CD4-positive, alpha-beta T cell (primary cell): ENCODE data around the gene ADAM22. TPM values are rescaled to one million over a fixed set of nuclear protein-coding genes. Genes with fewer than 3 reads are reported as not detected.
A peak's percentile ranks its signal among the peaks of the same experiment; 100 is the strongest.

Experiments
- ATAC-seq: fragments of 200-7000 bp; cut with Tn5 transposase; one replicate; pipeline ENCODE4 v1.10.0; 2022; ENCODE audit warnings: mild to moderate bottlenecking; ENCODE audit not compliant: poor library complexity
- CTCF ChIA-PET: fragments of 350-600 bp; sonication (Branson Sonifier 250); formaldehyde crosslinking; loops from one replicate; lab custom pipeline; 2021; ENCODE audit warnings: antibody characterized with exemption, inconsistent platforms; lab: Charles Lee
- POLR2A ChIA-PET: fragments of 350-600 bp; sonication (Branson Sonifier 250); formaldehyde crosslinking; loops from one replicate; lab custom pipeline; 2021; ENCODE audit warnings: antibody characterized with exemption, inconsistent platforms; lab: Charles Lee
- DNase-seq, 14 experiments: peaks; one replicate each; pipeline ENCODE4 v3.0.0-alpha.2; 2013 to 2020; ENCODE audit warnings: mixed read lengths in 2 of 14
- H3K27ac ChIP-seq, 2 donors: one replicate each; pipeline versions ENCODE4 v1.5.1 to v1.7.0; 2013; ENCODE audit warnings: low read length in 2 of 2, low read depth in 1 of 2, mild to moderate bottlenecking in 1 of 2
- H3K27me3 ChIP-seq, 2 experiments: 1 replicate in 1 of 2; 2 replicates in 1 of 2; pipeline versions ENCODE4 v1.6.1 to v1.7.0; 2013; ENCODE audit warnings: low read length in 2 of 2, control low read depth in 1 of 2, mild to moderate bottlenecking in 1 of 2, moderate library complexity in 1 of 2; ENCODE audit not compliant: insufficient read depth in 2 of 2, control insufficient read depth in 1 of 2
- H3K36me3 ChIP-seq: one replicate; pipeline ENCODE4 v1.6.1; 2013; ENCODE audit warnings: low read length, control low read depth; ENCODE audit not compliant: insufficient read depth
- H3K4me1 ChIP-seq: one replicate; pipeline ENCODE4 v1.6.1; 2013; ENCODE audit warnings: low read length, control low read depth; ENCODE audit not compliant: insufficient read depth
- H3K4me3 ChIP-seq: one replicate; pipeline ENCODE4 v1.5.1; 2013; ENCODE audit warnings: mild to moderate bottlenecking, low read length, moderate library complexity
- H3K9me3 ChIP-seq, 2 experiments: 1 replicate in 1 of 2; 2 replicates in 1 of 2; pipeline versions ENCODE4 v1.6.1 to v1.7.0; 2013; ENCODE audit warnings: low read length in 2 of 2, mild to moderate bottlenecking in 2 of 2, control low read depth in 1 of 2, moderate library complexity in 1 of 2; ENCODE audit not compliant: control insufficient read depth in 1 of 2, insufficient read depth in 1 of 2
- H3K27ac Mint-ChIP-seq: one replicate; pipeline ENCODE4 v1.8.0; 2020; ENCODE audit warnings: mixed read lengths
- H3K27me3 Mint-ChIP-seq: one replicate; pipeline ENCODE4 v1.8.0; 2021; ENCODE audit warnings: mixed read lengths
- H3K36me3 Mint-ChIP-seq: one replicate; pipeline ENCODE4 v1.8.0; 2021; ENCODE audit warnings: low read depth, mixed read lengths
- H3K4me1 Mint-ChIP-seq: one replicate; pipeline ENCODE4 v1.8.0; 2021; ENCODE audit warnings: low read depth, mixed read lengths
- H3K4me3 Mint-ChIP-seq: one replicate; pipeline ENCODE4 v1.8.0; 2020; ENCODE audit warnings: mild to moderate bottlenecking, mixed read lengths
- H3K9me3 Mint-ChIP-seq: one replicate; pipeline ENCODE4 v1.8.0; 2020; ENCODE audit warnings: mixed read lengths
- CTCF ChIP-seq: fragments of 200-600 bp; IDR thresholded peaks from one replicate; pipeline ENCODE4 v1.8.0; 2022; ENCODE audit warnings: antibody characterized with exemption, mild to moderate bottlenecking
- intact Hi-C, 2 experiments: fragments of 100-400 bp; cut with DNase I in 1 of 2; cut with micrococcal nuclease in 1 of 2; formaldehyde crosslinking; loops; one replicate each; pipeline versions ENCODE4 v1.15.1 to v1.9.0; 2023 to 2025; cut with DNase I, micrococcal nuclease
- total RNA-seq, 174 experiments: library from RNA in 2 of 174; stranded (reverse) in 2 of 174; gene quantifications; one replicate each; pipeline ENCODE4 v1.2.3 and lab custom pipeline; 2021 to 2026

Gene ADAM22
- total RNA-seq, 2 experiments from 2014 or later = 0.60 to 0.64 TPM

- Histone ChIP-seq H3K36me3 (peaks cover 65% of the 10 kb centered on the region), H3K4me3 (no peak overlapping the region), H3K9me3 (no peaks in the 10 kb centered on the region), H3K27ac (no peak overlapping the region), H3K27me3 (no peaks in the 10 kb centered on the region), H3K4me1 (peaks cover 17% of the 10 kb centered on the region)
- Mint-ChIP-seq H3K9me3 (no peaks in the 10 kb centered on the region), H3K27ac (no peak overlapping the region), H3K27me3 (no peaks in the 10 kb centered on the region), H3K4me3 (no peak overlapping the region), H3K36me3 (peaks cover 73% of the 10 kb centered on the region), H3K4me1 (peaks cover 38% of the 10 kb centered on the region)
- ATAC-seq (no peak), DNase-seq (no peak)
- ChIA-PET POLR2A (no interaction called here), CTCF (interaction anchor here (1.7 kb wide), 1 partner anchor 14 kb away, joined by 4 read pairs; no protein-coding TSS in a partner anchor)
- no peak for TF ChIP-seq CTCF
- intact Hi-C loops = loop anchor here in 1 of 2 experiments (5.0 to 10.0 kb wide), 2 partner anchors 280 to 343 kb away; partner anchors contain the start of gene ADAM22
Measured at GRCh38 chr7:88215295-88215694, 281.2 kb downstream of the ADAM22 start.

GRCh38 chr7:88216276-88216675 is 282.2 kb downstream of the ADAM22 start:
- Mint-ChIP-seq H3K4me1 (peaks cover 48% of the 10 kb centered on the region), H3K9me3 (no peaks in the 10 kb centered on the region), H3K27ac (no peak overlapping the region), H3K36me3 (peaks cover 68% of the 10 kb centered on the region), H3K4me3 (no peak overlapping the region), H3K27me3 (no peaks in the 10 kb centered on the region)
- H3K27me3 ChIP-seq = no peaks in the 10 kb centered on the region
- peaks cover 24% of the 10 kb centered on the region for H3K4me1 ChIP-seq
- H3K27ac ChIP-seq = no peak overlapping the region
- H3K36me3 ChIP-seq = peaks cover 58% of the 10 kb centered on the region
- DNase-seq = no peak
- no peaks in the 10 kb centered on the region for H3K9me3 ChIP-seq
- TF ChIP-seq CTCF = no peak
- no peak overlapping the region for H3K4me3 ChIP-seq
- no peak for ATAC-seq
- intact Hi-C loops = loop anchor here in 1 of 2 experiments (5.0 to 10.0 kb wide), 2 partner anchors 281 to 344 kb away; partner anchors contain the start of gene ADAM22
- ChIA-PET CTCF (no interaction called here), POLR2A (no interaction called here)

- H3K36me3 ChIP-seq = peaks cover 43% of the 10 kb centered on the region
- CTCF ChIA-PET = no interaction called here
- H3K4me3 Mint-ChIP-seq = peak overlapping the region; percentile 99
- ATAC-seq (no peak), DNase-seq (peak in 4 of 14 experiments; percentile 11 to 47 (median 42))
- H3K27me3 Mint-ChIP-seq = no peaks in the 10 kb centered on the region
- intact Hi-C loops = loop anchor here in 1 of 2 experiments (5.0 to 10.0 kb wide), 2 partner anchors 283 to 346 kb away; partner anchors contain the start of gene ADAM22
- peak overlapping the region; percentile 74 for H3K4me3 ChIP-seq
- H3K36me3 Mint-ChIP-seq = peaks cover 54% of the 10 kb centered on the region
- H3K27me3 ChIP-seq = no peaks in the 10 kb centered on the region
- H3K4me1 ChIP-seq = peaks cover 24% of the 10 kb centered on the region
- H3K27ac Mint-ChIP-seq = peak overlapping the region; percentile 81
- H3K4me1 Mint-ChIP-seq = peaks cover 49% of the 10 kb centered on the region
- no peak for TF ChIP-seq CTCF
- no peaks in the 10 kb centered on the region for H3K9me3 ChIP-seq
- H3K9me3 Mint-ChIP-seq = no peaks in the 10 kb centered on the region
- POLR2A ChIA-PET = interaction anchor here (0.6 to 1.4 kb wide), 4 partner anchors 11 to 1390 kb away, joined by 3 to 5 read pairs (median 4); partner anchors contain the start of gene ABCB1
- peak overlapping the region in 1 of 2 donors; percentile 69 for H3K27ac ChIP-seq
Measured at GRCh38 chr7:88217675-88218428, 283.8 kb downstream of the ADAM22 start.
